Breast epithelium (tissue), 4 donors: ENCODE data around the gene HOXA11. TPM values are rescaled to one million over a fixed set of nuclear protein-coding genes. Genes with fewer than 3 reads are reported as not detected.

Experiments
- DNase-seq, 2 donors: peaks; one replicate each; pipeline ENCODE4 v3.0.0-alpha.2; 2019; ENCODE audit warnings: low spot score in 2 of 2
- H3K27ac ChIP-seq, 2 donors: fragments of 200-600 bp; sonication (generic) in 1 of 2; one replicate each; pipeline ENCODE4 v1.5.1; 2016 to 2019; ENCODE audit warnings: mild to moderate bottlenecking in 1 of 2
- H3K27me3 ChIP-seq, 2 donors: fragments of 200-600 bp; sonication (generic) in 1 of 2; one replicate each; pipeline versions ENCODE4 v1.5.1 to v1.6.0; 2017 to 2019; ENCODE audit warnings: control low read depth in 1 of 2, mild to moderate bottlenecking in 1 of 2
- H3K36me3 ChIP-seq: fragments of 200-600 bp; one replicate; pipeline ENCODE4 v1.5.1; 2019
- H3K4me1 ChIP-seq, 2 donors: fragments of 200-600 bp; sonication (generic); one replicate each; pipeline ENCODE4 v1.5.1; 2016 to 2019; ENCODE audit warnings: control low read depth in 1 of 2
- H3K4me3 ChIP-seq, 3 donors: fragments of 200-600 bp; sonication (generic); 1 replicate in 2 of 3; 2 replicates in 1 of 3; pipeline ENCODE4 v1.5.1; 2016 to 2019; ENCODE audit warnings: mild to moderate bottlenecking in 3 of 3, moderate library complexity in 2 of 3
- H3K9me3 ChIP-seq, 2 donors: fragments of 200-600 bp; sonication (generic) in 1 of 2; one replicate each; pipeline ENCODE4 v1.5.1; 2016 to 2019; ENCODE audit warnings: control low read depth in 1 of 2
- POLR2A ChIP-seq: fragments of 450-650 bp; IDR thresholded peaks from one replicate; pipeline ENCODE4 v1.6.1; 2016; ENCODE audit warnings: antibody characterized with exemption, mild to moderate bottlenecking, moderate library complexity
- POLR2AphosphoS5 ChIP-seq, 3 donors: sonication (generic); formaldehyde crosslinking; IDR thresholded peaks; one replicate each; pipeline ENCODE4 v1.6.1; 2017; ENCODE audit warnings: antibody characterized with exemption in 3 of 3
- intact Hi-C: fragments of 100-400 bp; cut with DNase I; formaldehyde crosslinking; loops from one replicate; pipeline ENCODE4 v1.15.1; 2023; ENCODE audit warnings: low total_unique reads
- total RNA-seq, 3 donors: library from RNA; depleted of rRNA; stranded (reverse); fragments of >200 nt; gene quantifications; one replicate each; pipeline ENCODE4 v1.1.0, GENCODE V29; 2016
- TF ChIP-seq, protein P1 (sequence below), 3 donors: fragments of 450-650 bp; IDR thresholded peaks; one replicate each; pipeline ENCODE4 v1.5.1; 2016 to 2017; ENCODE audit warnings: antibody characterized with exemption in 3 of 3, mild to moderate bottlenecking in 3 of 3, moderate library complexity in 3 of 3

The HOXA11 gene
- total RNA-seq, 3 donors from 2014 or later: 1.9 TPM; not detected in 2

DNA sequence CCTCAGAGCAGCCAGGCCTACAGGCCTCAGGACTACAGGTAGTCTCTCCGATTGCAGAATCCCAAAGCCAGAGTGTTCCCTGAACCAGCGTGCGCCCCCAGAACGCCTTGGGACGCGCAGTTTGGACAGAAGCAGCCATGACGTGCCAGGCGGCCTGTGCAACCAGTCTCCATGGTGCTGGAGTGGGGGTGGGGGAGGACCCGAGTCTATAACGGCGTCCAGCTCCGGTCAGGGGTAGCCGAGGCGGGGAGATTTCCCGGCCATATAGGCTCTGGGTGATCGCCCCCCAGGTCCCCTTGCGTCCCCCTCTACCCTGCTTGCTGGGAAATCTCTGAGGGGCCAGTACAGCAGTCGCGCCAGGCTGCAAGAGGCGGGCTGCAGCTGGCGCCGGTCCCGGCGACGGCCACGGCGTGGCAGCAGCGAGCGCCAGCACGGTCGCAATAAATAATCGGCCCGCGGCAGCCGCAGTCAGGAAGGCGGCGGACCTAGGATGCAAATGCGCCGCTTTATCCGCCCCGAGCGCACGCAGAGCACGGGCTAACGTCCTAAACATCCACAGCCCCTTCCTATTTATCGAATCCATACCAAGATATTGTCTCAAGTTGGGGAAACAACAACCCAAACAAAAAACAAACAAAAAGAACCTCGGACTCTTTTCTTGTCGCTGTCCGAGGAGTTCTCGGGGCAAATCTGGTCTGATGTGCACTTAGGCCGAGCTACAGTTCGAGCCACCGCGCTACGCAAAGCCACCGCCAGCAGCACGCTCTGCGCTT, 34.3 kb downstream of the HOXA11 start:
- peak overlapping the region; percentile 95 to 96 for H3K27ac ChIP-seq
- intact Hi-C loops: loop anchor here (10.0 kb wide), 1 partner anchor 946 kb away; the partner anchor contains the start of genes CBX3 and HNRNPA2B1
- peak; percentile 73 for TF ChIP-seq POLR2A
- TF ChIP-seq, protein P1, sequence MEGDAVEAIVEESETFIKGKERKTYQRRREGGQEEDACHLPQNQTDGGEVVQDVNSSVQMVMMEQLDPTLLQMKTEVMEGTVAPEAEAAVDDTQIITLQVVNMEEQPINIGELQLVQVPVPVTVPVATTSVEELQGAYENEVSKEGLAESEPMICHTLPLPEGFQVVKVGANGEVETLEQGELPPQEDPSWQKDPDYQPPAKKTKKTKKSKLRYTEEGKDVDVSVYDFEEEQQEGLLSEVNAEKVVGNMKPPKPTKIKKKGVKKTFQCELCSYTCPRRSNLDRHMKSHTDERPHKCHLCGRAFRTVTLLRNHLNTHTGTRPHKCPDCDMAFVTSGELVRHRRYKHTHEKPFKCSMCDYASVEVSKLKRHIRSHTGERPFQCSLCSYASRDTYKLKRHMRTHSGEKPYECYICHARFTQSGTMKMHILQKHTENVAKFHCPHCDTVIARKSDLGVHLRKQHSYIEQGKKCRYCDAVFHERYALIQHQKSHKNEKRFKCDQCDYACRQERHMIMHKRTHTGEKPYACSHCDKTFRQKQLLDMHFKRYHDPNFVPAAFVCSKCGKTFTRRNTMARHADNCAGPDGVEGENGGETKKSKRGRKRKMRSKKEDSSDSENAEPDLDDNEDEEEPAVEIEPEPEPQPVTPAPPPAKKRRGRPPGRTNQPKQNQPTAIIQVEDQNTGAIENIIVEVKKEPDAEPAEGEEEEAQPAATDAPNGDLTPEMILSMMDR (IDR thresholded peaks at IDR 0.05): peak; percentile 61 to 90 (median 64)
- peak; percentile 57 to 84 (median 83) for TF ChIP-seq POLR2AphosphoS5 (IDR thresholded peaks at IDR 0.05)
- DNase-seq: peak; percentile 72 to 73
- peak overlapping the region; percentile 68 to 80 (median 75) for H3K4me3 ChIP-seq
- H3K36me3 ChIP-seq: no peaks in the 10 kb centered on the region
- H3K27me3 ChIP-seq: peaks cover 4 to 51% of the 10 kb centered on the region in 2 donors
- H3K4me1 ChIP-seq: peaks cover 5 to 9% of the 10 kb centered on the region in 2 donors
- no peaks in the 10 kb centered on the region for H3K9me3 ChIP-seq

DNA sequence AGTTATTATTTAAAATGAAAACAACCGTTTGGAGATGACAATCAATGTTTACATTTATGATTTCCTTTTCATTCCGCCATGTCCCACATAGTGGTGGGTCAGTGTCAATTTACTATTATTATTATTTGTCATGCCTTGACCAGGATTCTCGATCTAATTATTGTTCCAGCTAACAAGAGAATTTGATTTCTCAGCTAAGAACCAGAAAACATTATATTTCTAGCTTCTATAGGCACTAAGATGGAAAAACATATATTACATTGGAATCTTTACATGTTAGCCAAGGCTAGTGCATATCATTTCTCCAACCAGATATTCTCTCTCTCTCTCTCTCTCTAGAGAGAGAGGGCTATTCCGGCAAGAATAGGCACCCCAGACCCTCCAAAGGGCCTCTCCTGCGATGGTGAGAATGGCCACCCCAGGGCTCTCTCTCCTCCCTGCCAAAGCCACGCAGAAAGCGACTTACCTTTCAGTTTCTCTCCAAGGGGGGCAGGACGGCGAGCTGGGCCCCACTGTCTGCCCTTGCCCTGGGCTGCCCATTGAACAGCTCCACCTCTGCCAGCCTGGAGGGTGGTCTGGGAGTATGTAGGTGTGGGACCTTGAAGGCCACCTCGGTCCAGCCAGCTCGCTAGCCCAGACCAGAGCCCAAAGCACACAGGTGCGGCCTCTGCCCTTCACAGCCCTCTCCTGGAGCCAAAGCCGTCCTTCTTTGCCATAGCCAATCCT, 35.0 kb downstream of the HOXA11 start:
- H3K4me3 ChIP-seq: peak overlapping the region; percentile 68 to 80 (median 75)
- peak; percentile 26 to 50 for DNase-seq
- no peaks in the 10 kb centered on the region for H3K36me3 ChIP-seq
- peak overlapping the region; percentile 95 to 96 for H3K27ac ChIP-seq
- H3K9me3 ChIP-seq: no peaks in the 10 kb centered on the region
- peaks cover 0 to 9% of the 10 kb centered on the region in 2 donors for H3K4me1 ChIP-seq
- TF ChIP-seq POLR2AphosphoS5 (IDR thresholded peaks at IDR 0.05) (no peak), POLR2A (no peak)
- TF ChIP-seq, protein P1 (IDR thresholded peaks at IDR 0.05): no peak
- H3K27me3 ChIP-seq: peaks cover 4 to 47% of the 10 kb centered on the region in 2 donors
- intact Hi-C loops: loop anchor here (5.0 to 10.0 kb wide), 3 partner anchors 527 to 945 kb away; partner anchors contain the start of genes CBX3 and HNRNPA2B1

DNA sequence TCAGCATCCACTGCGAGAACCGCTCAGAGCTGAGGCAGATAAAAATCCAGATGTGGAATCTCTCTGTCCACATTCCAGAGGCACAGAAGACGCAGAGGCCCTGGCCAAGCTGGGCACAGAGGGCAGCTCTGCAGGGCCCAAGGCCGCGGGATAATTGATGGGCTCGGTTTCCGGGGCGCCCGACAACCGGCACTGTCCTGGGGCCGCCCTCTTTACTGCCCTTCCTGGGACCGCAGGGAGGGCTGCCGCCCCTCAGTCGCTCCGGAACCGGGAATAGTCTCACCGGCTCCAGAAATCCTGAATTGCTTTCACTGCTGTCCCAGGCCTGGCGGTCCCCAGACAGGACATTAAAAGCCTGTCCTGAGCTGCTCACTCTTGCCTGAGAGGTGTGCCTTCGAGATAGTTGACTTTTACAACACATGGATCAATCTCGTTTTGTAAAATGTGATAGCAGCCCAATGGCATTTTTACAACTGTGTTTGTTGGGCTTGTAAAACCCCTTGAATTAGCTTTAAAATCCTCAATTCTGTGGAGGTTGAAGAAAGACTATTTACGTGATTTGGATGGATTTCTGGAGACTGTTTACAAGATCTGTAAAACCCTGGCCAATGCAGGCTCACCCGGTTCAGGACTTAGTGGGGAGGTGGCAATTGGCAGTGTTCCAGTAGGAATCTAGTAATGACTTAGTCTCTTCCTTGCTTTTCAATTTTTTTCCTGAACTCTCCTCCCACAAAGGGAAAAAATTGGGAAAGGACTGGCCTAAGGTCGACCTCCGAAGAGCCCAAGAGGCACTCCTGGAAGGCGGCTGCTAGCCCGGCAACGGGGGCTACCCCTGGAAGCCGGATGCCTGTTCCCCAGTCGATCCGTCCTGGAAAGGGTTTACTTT, 36.0 kb downstream of the HOXA11 start:
- Histone ChIP-seq H3K27ac (peak overlapping the region; percentile 95 to 96), H3K36me3 (no peaks in the 10 kb centered on the region), H3K9me3 (no peaks in the 10 kb centered on the region), H3K4me1 (peaks cover 0 to 5% of the 10 kb centered on the region in 2 donors), H3K27me3 (peaks cover 4 to 41% of the 10 kb centered on the region in 2 donors), H3K4me3 (peak overlapping the region; percentile 51 to 80 (median 75))
- peak; percentile 17 to 42 for DNase-seq
- TF ChIP-seq POLR2A: no peak
- peak in 1 of 3 donors; percentile 20 for TF ChIP-seq POLR2AphosphoS5 (IDR thresholded peaks at IDR 0.05)
- TF ChIP-seq, protein P1 (IDR thresholded peaks at IDR 0.05): no peak
- intact Hi-C loops: loop anchor here (5.0 kb wide), 2 partner anchors 528 to 777 kb away; no protein-coding TSS in a partner anchor

DNA sequence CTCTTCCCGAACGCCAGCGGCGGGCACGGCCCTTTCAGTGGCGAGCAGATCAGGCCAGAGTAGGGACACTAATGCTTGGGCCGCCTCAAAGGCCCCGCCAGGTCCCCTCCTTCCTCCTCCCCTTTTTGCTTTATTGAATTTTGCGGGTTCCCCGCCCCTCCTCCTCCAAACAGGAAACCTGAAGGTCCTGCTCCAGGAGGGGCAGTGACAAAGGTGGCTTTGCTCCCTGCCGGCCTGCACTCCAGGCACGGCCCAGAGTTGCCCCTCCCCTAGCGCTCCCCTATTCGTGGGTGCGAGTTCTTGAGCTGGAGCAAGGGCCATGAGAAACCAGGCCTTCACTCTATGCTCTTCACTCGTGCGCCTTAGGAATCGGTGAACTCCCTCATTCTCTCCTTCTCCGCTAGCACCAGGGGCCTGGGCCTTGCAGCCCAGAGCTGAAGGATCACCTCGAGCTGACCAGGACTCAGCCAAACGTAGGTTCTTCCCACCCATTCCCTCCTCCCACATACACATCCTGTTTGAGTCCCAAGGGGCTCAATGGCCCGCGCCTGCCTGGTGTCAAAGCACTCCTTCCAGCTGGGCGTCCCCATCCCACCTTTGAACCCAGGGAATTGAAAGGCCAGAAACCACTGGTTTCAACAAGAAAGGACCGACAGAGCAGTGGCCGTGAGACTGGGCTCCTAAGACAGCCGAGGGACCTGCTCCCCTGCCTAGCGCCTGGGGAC, 36.8 kb downstream of the HOXA11 start:
- Histone ChIP-seq H3K27ac (peak overlapping the region; percentile 95 to 96), H3K9me3 (no peaks in the 10 kb centered on the region), H3K36me3 (no peaks in the 10 kb centered on the region), H3K4me3 (peak overlapping the region; percentile 51 to 80 (median 75)), H3K27me3 (peaks cover 4 to 37% of the 10 kb centered on the region in 2 donors), H3K4me1 (peaks cover 0 to 9% of the 10 kb centered on the region in 2 donors)
- peak; percentile 41 to 77 for DNase-seq
- intact Hi-C loops: loop anchor here (5.0 kb wide), 2 partner anchors 529 to 776 kb away; no protein-coding TSS in a partner anchor
- TF ChIP-seq, protein P1 (IDR thresholded peaks at IDR 0.05): no peak
- no peak for TF ChIP-seq POLR2AphosphoS5 (IDR thresholded peaks at IDR 0.05)
- peak; percentile 41 for TF ChIP-seq POLR2A
